Astrocyte (in vitro differentiated cells and primary cell): ENCODE results near the gene PTPRD.

Experiments
- CTCF ChIP-seq: IDR thresholded peaks from 2 replicates; pipeline ENCODE4 v1.5.1; 2011; ENCODE audit warnings: low read depth, mild to moderate bottlenecking, inconsistent platforms, low read length, moderate library complexity; ENCODE audit not compliant: insufficient read depth
- EZH2 ChIP-seq: IDR thresholded peaks from 2 replicates; pipeline ENCODE4 v1.6.1; 2012; ENCODE audit warnings: mild to moderate bottlenecking, low read length, inconsistent platforms; ENCODE audit not compliant: insufficient read depth

- TF ChIP-seq EZH2, result no peak
- TF ChIP-seq CTCF, result no peak
Measured at GRCh38 chr9:8558176-8558575, 2054.6 kb downstream of the PTPRD start.
